ENCODE measurements around the gene TAF7. TPM values are rescaled to one million over a fixed set of nuclear protein-coding genes. Genes with fewer than 3 reads are reported as not detected.

The TAF7 gene
- polyA plus RNA-seq, 3 donors, result 134 to 184 (median 157) TPM

DNA sequence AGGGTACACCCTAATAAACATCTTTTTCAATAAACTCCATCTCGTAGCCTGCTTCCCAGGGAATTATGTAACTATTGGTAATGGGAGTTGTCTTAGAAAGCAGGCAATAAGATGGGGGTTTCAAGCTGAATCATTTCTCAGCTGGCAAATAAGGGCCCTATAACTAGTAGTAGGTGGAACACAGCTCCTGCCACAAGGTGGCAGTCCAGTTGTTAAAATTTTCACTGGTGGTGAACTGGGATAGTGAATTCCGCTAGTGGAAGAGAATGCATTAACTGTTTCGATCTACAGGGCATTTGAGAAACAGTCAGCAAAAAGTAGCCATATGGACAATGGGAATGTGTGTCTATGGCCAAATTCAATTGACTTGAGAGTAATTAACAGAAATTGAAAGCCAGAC is 47.7 kb downstream of the TAF7 start:
- DNase-seq (ENCODE audit: extremely low read depth in 1 of 11, low read depth in 9 of 11, low spot score in 4 of 11), result no peak

DNA sequence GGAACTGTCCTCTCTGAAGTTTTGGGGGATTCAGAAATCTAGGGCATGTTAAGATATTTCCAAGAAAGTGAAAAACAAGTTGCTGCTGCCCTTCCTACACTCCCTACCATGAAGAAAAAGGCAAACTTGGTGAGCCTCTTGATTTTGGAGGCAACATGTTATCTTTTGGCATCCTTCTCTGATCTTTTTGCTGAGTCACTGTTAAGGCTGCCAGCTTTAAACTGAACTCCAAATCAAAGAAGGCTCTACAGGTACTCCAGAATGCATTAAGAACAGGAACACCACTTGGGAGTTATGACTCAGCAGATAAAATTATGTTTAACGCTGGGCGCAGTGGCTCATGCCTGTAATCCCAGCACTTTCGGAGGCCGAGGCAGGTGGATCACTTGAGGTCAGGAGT is 51.4 kb downstream of the TAF7 start:
- DNase-seq (ENCODE audit: extremely low read depth in 1 of 11, low read depth in 9 of 11, low spot score in 4 of 11), result no peak

Other genes starting within 250 kb of the TAF7 start
- gene PCDHB2, start 226.2 kb downstream of the TAF7 start, polyA plus RNA-seq (ENCODE audit: insufficient read length in 3 of 3), result 10 to 100 TPM in 1 of 3 donors, 1 to 10 TPM in 2; 4.9 to 11.5 (median 5.1) TPM
- gene PCDHB3, start 220.3 kb downstream of the TAF7 start, polyA plus RNA-seq (ENCODE audit: insufficient read length in 3 of 3), result 1 to 10 TPM; 3.3 to 3.9 (median 3.5) TPM
- gene PCDHB4, start 199.0 kb downstream of the TAF7 start, polyA plus RNA-seq (ENCODE audit: insufficient read length in 3 of 3), result 1 to 10 TPM; 1.2 to 2.6 (median 1.7) TPM
- gene PCDHB5, start 185.6 kb downstream of the TAF7 start, polyA plus RNA-seq (ENCODE audit: insufficient read length in 3 of 3), result 1 to 10 TPM; 6.0 to 9.0 (median 8.5) TPM
- 1 to 10 TPM; 2.4 to 3.2 (median 3.0) TPM for gene PCDHB6, start 170.7 kb downstream of the TAF7 start, polyA plus RNA-seq (ENCODE audit: insufficient read length in 3 of 3)
- gene PCDHB7, start 148.1 kb downstream of the TAF7 start, polyA plus RNA-seq (ENCODE audit: insufficient read length in 3 of 3), result 1 to 10 TPM; 4.0 to 4.4 (median 4.2) TPM
- gene PCDHB8, start 143.0 kb downstream of the TAF7 start, polyA plus RNA-seq (ENCODE audit: insufficient read length in 3 of 3), result 1 to 10 TPM; 1.8 to 3.7 (median 2.4) TPM
- 1 to 10 TPM; 5.0 to 7.6 (median 5.1) TPM for gene PCDHB16, start 138.4 kb downstream of the TAF7 start, polyA plus RNA-seq (ENCODE audit: insufficient read length in 3 of 3)
- gene PCDHB9, start 133.6 kb downstream of the TAF7 start, polyA plus RNA-seq (ENCODE audit: insufficient read length in 3 of 3), result 1 to 10 TPM; 4.1 to 4.4 (median 4.3) TPM
- gene PCDHB10, start 128.4 kb downstream of the TAF7 start, polyA plus RNA-seq (ENCODE audit: insufficient read length in 3 of 3), result 1 to 10 TPM; 4.8 to 7.5 (median 6.8) TPM
- gene PCDHB11, start 121.2 kb downstream of the TAF7 start, polyA plus RNA-seq (ENCODE audit: insufficient read length in 3 of 3), result 1 to 10 TPM; 4.0 to 6.3 (median 4.7) TPM
- gene PCDHB12, start 112.1 kb downstream of the TAF7 start, polyA plus RNA-seq (ENCODE audit: insufficient read length in 3 of 3), result 1 to 10 TPM; 4.6 to 5.1 (median 5.0) TPM
- 1 to 10 TPM; 6.9 to 7.9 (median 7.2) TPM for gene PCDHB13, start 106.9 kb downstream of the TAF7 start, polyA plus RNA-seq (ENCODE audit: insufficient read length in 3 of 3)
- gene PCDHB14, start 97.4 kb downstream of the TAF7 start, polyA plus RNA-seq (ENCODE audit: insufficient read length in 3 of 3), result 10 to 100 TPM in 2 of 3 donors, 1 to 10 TPM in 1; 9.5 to 11.6 (median 10.6) TPM
- gene PCDHB15, start 75.4 kb downstream of the TAF7 start, polyA plus RNA-seq (ENCODE audit: insufficient read length in 3 of 3), result 10 to 100 TPM; 13.2 to 15.0 (median 14.9) TPM
- under 1 TPM in 2 of 3 donors, not detected in 1; 0.14 to 0.35 TPM for gene SLC25A2, start 16.7 kb downstream of the TAF7 start, polyA plus RNA-seq (ENCODE audit: insufficient read length in 3 of 3)
- gene PCDHGA1, start 9.7 kb upstream of the TAF7 start, polyA plus RNA-seq (ENCODE audit: insufficient read length in 3 of 3), result 1 to 10 TPM in 2 of 3 donors, under 1 TPM in 1; 0.92 to 1.2 (median 1.0) TPM
- gene PCDHGA2, start 18.0 kb upstream of the TAF7 start, polyA plus RNA-seq (ENCODE audit: insufficient read length in 3 of 3), result 1 to 10 TPM; 6.0 to 7.9 (median 6.1) TPM
- 1 to 10 TPM; 3.1 to 4.2 (median 3.6) TPM for gene PCDHGA3, start 23.0 kb upstream of the TAF7 start, polyA plus RNA-seq (ENCODE audit: insufficient read length in 3 of 3)
- gene PCDHGB1, start 29.3 kb upstream of the TAF7 start, polyA plus RNA-seq (ENCODE audit: insufficient read length in 3 of 3), result 1 to 10 TPM; 1.5 to 2.5 (median 2.2) TPM
- 1 to 10 TPM; 2.0 to 3.4 (median 2.2) TPM for gene PCDHGA4, start 34.2 kb upstream of the TAF7 start, polyA plus RNA-seq (ENCODE audit: insufficient read length in 3 of 3)
- gene PCDHGB2, start 39.2 kb upstream of the TAF7 start, polyA plus RNA-seq (ENCODE audit: insufficient read length in 3 of 3), result 1 to 10 TPM; 3.5 to 4.3 (median 3.8) TPM
- gene PCDHGA5, start 43.4 kb upstream of the TAF7 start, polyA plus RNA-seq (ENCODE audit: insufficient read length in 3 of 3), result 1 to 10 TPM; 2.1 to 2.7 (median 2.6) TPM
- gene PCDHGB3, start 49.5 kb upstream of the TAF7 start, polyA plus RNA-seq (ENCODE audit: insufficient read length in 3 of 3), result 1 to 10 TPM; 2.1 to 2.5 (median 2.5) TPM
- 1 to 10 TPM; 6.5 to 8.0 (median 7.2) TPM for gene PCDHGA6, start 53.1 kb upstream of the TAF7 start, polyA plus RNA-seq (ENCODE audit: insufficient read length in 3 of 3)
- gene PCDHGA7, start 62.0 kb upstream of the TAF7 start, polyA plus RNA-seq (ENCODE audit: insufficient read length in 3 of 3), result 1 to 10 TPM; 2.0 to 2.7 (median 2.5) TPM
- 1 to 10 TPM; 4.9 to 6.5 (median 6.1) TPM for gene PCDHGB4, start 66.9 kb upstream of the TAF7 start, polyA plus RNA-seq (ENCODE audit: insufficient read length in 3 of 3)
- 1 to 10 TPM in 1 of 3 donors, under 1 TPM in 2; 0.58 to 1.0 (median 0.61) TPM for gene PCDHGA8, start 71.8 kb upstream of the TAF7 start, polyA plus RNA-seq (ENCODE audit: insufficient read length in 3 of 3)
- 10 to 100 TPM in 2 of 3 donors, 1 to 10 TPM in 1; 8.6 to 11.5 (median 10.8) TPM for gene PCDHGB5, start 77.2 kb upstream of the TAF7 start, polyA plus RNA-seq (ENCODE audit: insufficient read length in 3 of 3)
- 1 to 10 TPM; 3.6 to 6.2 (median 5.4) TPM for gene PCDHGA9, start 82.0 kb upstream of the TAF7 start, polyA plus RNA-seq (ENCODE audit: insufficient read length in 3 of 3)
- gene PCDHGB6, start 87.2 kb upstream of the TAF7 start, polyA plus RNA-seq (ENCODE audit: insufficient read length in 3 of 3), result 1 to 10 TPM; 6.7 to 7.6 (median 7.6) TPM
- gene PCDHGA10, start 92.2 kb upstream of the TAF7 start, polyA plus RNA-seq (ENCODE audit: insufficient read length in 3 of 3), result 1 to 10 TPM; 3.0 to 3.7 (median 3.3) TPM
- 10 to 100 TPM; 15.2 to 16.6 (median 15.7) TPM for gene PCDHGB7, start 96.9 kb upstream of the TAF7 start, polyA plus RNA-seq (ENCODE audit: insufficient read length in 3 of 3)
- 1 to 10 TPM; 3.9 to 5.4 (median 5.2) TPM for gene PCDHGA11, start 100.3 kb upstream of the TAF7 start, polyA plus RNA-seq (ENCODE audit: insufficient read length in 3 of 3)
- 1 to 10 TPM; 1.5 to 3.0 (median 1.9) TPM for gene PCDHGA12, start 109.7 kb upstream of the TAF7 start, polyA plus RNA-seq (ENCODE audit: insufficient read length in 3 of 3)
- 100 to 1,000 TPM in 1 of 3 donors, 10 to 100 TPM in 2; 90.0 to 127 (median 97.3) TPM for gene PCDHGC3, start 155.2 kb upstream of the TAF7 start, polyA plus RNA-seq (ENCODE audit: insufficient read length in 3 of 3)
- gene PCDHGC4, start 164.2 kb upstream of the TAF7 start, polyA plus RNA-seq (ENCODE audit: insufficient read length in 3 of 3), result 1 to 10 TPM; 3.4 to 3.9 (median 3.6) TPM
- 1 to 10 TPM in 1 of 3 donors, under 1 TPM in 2; 0.34 to 1.2 (median 0.36) TPM for gene PCDHGC5, start 168.3 kb upstream of the TAF7 start, polyA plus RNA-seq (ENCODE audit: insufficient read length in 3 of 3)